ENCODE data around the gene RUFY1. TPM values are rescaled to one million over a fixed set of nuclear protein-coding genes. Genes with fewer than 3 reads are reported as not detected.

Gene RUFY1
- total RNA-seq, 2 experiments from 2014 or later, result 19.5 to 21.8 TPM

DNA sequence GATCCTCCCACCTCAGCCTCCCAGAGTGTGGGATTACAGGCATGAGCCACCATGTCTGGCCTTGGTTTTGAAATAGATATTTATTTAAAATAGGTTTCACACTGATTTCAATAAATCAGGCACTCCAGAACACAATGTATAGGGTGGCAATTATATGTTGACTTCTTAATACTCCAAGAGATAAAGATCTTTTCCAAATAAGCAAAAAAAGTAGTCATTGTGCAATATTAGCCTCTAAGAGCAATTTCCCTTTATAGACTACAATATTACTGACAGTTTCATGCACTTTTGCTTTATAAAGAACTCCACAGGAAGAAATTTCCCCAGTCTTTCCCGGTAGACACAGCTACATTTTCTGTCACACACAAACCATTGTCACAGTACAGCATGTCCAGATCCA, 23.4 kb upstream of the RUFY1 start:
- no peak overlapping the region for H3K27ac Mint-ChIP-seq
- intact Hi-C loops (cut with DNase I, micrococcal nuclease), result no loop called here
- H3K36me3 Mint-ChIP-seq (ENCODE audit: low read depth), result no peaks in the 10 kb centered on the region
- Histone ChIP-seq H3K9me3 (ENCODE audit: control insufficient read depth in 1 of 2, insufficient read depth in 1 of 2, low read length in 2 of 2) (peaks cover 0 to 7% of the 10 kb centered on the region in 2 experiments), H3K27me3 (ENCODE audit: control insufficient read depth in 1 of 2, insufficient read depth in 2 of 2, low read length in 2 of 2) (no peaks in the 10 kb centered on the region), H3K4me1 (ENCODE audit: insufficient read depth, low read length) (peaks cover 10% of the 10 kb centered on the region), H3K27ac (ENCODE audit: low read depth in 1 of 2, low read length in 2 of 2) (no peak overlapping the region), H3K36me3 (ENCODE audit: insufficient read depth, low read length) (no peaks in the 10 kb centered on the region), H3K4me3 (ENCODE audit: low read length) (no peak overlapping the region)
- no peaks in the 10 kb centered on the region for H3K27me3 Mint-ChIP-seq
- H3K4me1 Mint-ChIP-seq (ENCODE audit: low read depth), result peaks cover 5% of the 10 kb centered on the region
- DNase-seq (no peak), ATAC-seq (ENCODE audit: poor library complexity) (no peak)
- H3K9me3 Mint-ChIP-seq, result no peaks in the 10 kb centered on the region
- ChIA-PET POLR2A (no interaction called here), CTCF (no interaction called here)
- TF ChIP-seq, protein P1, sequence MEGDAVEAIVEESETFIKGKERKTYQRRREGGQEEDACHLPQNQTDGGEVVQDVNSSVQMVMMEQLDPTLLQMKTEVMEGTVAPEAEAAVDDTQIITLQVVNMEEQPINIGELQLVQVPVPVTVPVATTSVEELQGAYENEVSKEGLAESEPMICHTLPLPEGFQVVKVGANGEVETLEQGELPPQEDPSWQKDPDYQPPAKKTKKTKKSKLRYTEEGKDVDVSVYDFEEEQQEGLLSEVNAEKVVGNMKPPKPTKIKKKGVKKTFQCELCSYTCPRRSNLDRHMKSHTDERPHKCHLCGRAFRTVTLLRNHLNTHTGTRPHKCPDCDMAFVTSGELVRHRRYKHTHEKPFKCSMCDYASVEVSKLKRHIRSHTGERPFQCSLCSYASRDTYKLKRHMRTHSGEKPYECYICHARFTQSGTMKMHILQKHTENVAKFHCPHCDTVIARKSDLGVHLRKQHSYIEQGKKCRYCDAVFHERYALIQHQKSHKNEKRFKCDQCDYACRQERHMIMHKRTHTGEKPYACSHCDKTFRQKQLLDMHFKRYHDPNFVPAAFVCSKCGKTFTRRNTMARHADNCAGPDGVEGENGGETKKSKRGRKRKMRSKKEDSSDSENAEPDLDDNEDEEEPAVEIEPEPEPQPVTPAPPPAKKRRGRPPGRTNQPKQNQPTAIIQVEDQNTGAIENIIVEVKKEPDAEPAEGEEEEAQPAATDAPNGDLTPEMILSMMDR (IDR thresholded peaks at IDR 0.05), result no peak
- H3K4me3 Mint-ChIP-seq, result no peak overlapping the region

DNA sequence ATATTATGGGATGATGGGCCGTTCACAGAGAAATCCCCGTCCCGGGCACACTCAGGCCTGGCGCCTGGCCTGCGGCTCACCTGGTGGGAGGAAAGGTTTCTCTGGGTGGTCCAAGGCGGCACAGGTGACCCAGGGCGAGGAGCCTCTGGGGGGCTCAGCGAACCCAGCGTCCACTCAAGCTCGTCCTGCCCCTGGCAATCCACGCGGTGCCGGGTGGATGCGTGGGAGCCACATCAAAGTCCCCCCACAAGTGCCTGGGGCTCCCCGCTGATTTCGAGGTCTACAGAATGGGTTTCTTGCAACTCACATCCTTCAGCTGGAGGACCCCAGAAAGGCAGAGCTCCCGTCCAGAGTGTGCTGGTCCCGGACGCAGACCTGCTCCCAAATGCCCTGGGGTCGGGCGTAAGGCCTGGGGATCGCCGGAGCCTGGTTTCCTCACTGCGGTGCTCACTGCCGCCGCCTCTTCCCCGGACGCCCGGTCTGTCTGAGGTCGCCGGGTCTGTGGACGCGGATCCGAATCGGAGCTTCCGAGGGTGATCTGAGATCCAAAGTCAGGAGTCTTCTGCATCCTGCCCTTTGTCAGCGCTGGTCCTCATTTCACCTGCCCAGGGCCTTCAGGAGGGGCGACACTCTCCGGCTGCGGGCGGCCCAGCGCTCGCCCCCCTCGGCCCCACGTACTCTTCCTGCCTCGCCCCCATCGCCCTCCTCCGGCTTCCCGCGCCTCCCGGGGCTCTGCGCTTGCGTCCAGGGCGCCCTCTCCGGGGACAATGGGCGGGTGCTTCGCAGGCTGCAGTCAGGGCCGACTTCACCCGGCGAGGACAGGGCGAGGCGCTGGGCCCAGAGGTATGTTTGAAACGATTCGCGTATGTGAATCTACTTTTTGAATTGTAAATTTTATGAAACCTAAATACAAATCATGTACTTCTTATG, 20.0 kb upstream of the RUFY1 start:
- intact Hi-C loops (cut with DNase I, micrococcal nuclease), result no loop called here
- Mint-ChIP-seq H3K4me1 (ENCODE audit: low read depth) (peaks cover 12% of the 10 kb centered on the region), H3K9me3 (no peaks in the 10 kb centered on the region), H3K27ac (no peak overlapping the region), H3K27me3 (no peaks in the 10 kb centered on the region), H3K36me3 (ENCODE audit: low read depth) (no peaks in the 10 kb centered on the region), H3K4me3 (peak overlapping the region; percentile 66)
- CTCF ChIA-PET, result no interaction called here
- H3K9me3 ChIP-seq (ENCODE audit: control insufficient read depth in 1 of 2, insufficient read depth in 1 of 2, low read length in 2 of 2), result peaks cover 0 to 7% of the 10 kb centered on the region in 2 experiments
- H3K4me3 ChIP-seq (ENCODE audit: low read length), result peak overlapping the region; percentile 59
- peak; percentile 16 to 78 (median 58) for DNase-seq
- TF ChIP-seq, protein P1 (IDR thresholded peaks at IDR 0.05), result peak; percentile 52
- H3K4me1 ChIP-seq (ENCODE audit: insufficient read depth, low read length), result peaks cover 15% of the 10 kb centered on the region
- no peak overlapping the region for H3K27ac ChIP-seq (ENCODE audit: low read depth in 1 of 2, low read length in 2 of 2)
- POLR2A ChIA-PET, result interaction anchor here (0.8 to 1.3 kb wide), 3 partner anchors 20 to 93 kb away, joined by 5 to 6 read pairs (median 6); partner anchors contain the start of genes HNRNPH1 and RUFY1
- H3K27me3 ChIP-seq (ENCODE audit: control insufficient read depth in 1 of 2, insufficient read depth in 2 of 2, low read length in 2 of 2), result peaks cover 0 to 2% of the 10 kb centered on the region in 2 experiments
- ATAC-seq (ENCODE audit: poor library complexity), result peak; percentile 90
- H3K36me3 ChIP-seq (ENCODE audit: insufficient read depth, low read length), result no peaks in the 10 kb centered on the region

DNA sequence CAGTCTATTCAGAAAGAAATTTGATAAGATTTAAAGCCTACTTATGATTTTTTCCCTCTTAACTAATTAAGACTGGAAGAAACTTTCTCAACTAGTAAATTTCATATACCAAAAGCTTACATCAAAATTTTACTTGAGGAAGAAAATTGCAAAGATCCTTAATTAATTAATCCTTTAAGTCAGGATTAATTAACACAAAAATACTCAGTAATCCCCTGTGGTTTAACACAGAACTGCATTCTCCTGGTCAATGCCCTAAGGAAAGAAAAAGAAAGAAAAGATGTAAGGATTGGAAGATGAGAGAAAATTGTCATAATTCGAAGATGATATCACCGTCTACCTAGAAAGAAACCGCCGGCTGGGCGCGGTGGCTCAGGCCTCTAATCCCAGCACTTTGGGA, 17.3 kb upstream of the RUFY1 start:
- TF ChIP-seq, protein P1 (IDR thresholded peaks at IDR 0.05), result no peak
- Histone ChIP-seq H3K27ac (ENCODE audit: low read depth in 1 of 2, low read length in 2 of 2) (no peak overlapping the region), H3K9me3 (ENCODE audit: control insufficient read depth in 1 of 2, insufficient read depth in 1 of 2, low read length in 2 of 2) (peaks cover 0 to 7% of the 10 kb centered on the region in 2 experiments), H3K4me3 (ENCODE audit: low read length) (no peak overlapping the region), H3K36me3 (ENCODE audit: insufficient read depth, low read length) (no peaks in the 10 kb centered on the region), H3K4me1 (ENCODE audit: insufficient read depth, low read length) (peaks cover 15% of the 10 kb centered on the region), H3K27me3 (ENCODE audit: control insufficient read depth in 1 of 2, insufficient read depth in 2 of 2, low read length in 2 of 2) (peaks cover 0 to 2% of the 10 kb centered on the region in 2 experiments)
- H3K4me3 Mint-ChIP-seq, result no peak overlapping the region
- H3K36me3 Mint-ChIP-seq (ENCODE audit: low read depth), result no peaks in the 10 kb centered on the region
- H3K27ac Mint-ChIP-seq, result no peak overlapping the region
- ChIA-PET CTCF (no interaction called here), POLR2A (interaction anchor here (1.8 kb wide), 2 partner anchors 18 to 90 kb away, joined by 7 to 9 read pairs; partner anchors contain the start of genes HNRNPH1 and RUFY1)
- intact Hi-C loops (cut with DNase I, micrococcal nuclease), result no loop called here
- DNase-seq (no peak), ATAC-seq (ENCODE audit: poor library complexity) (no peak)
- peaks cover 12% of the 10 kb centered on the region for H3K4me1 Mint-ChIP-seq (ENCODE audit: low read depth)
- H3K9me3 Mint-ChIP-seq, result no peaks in the 10 kb centered on the region
- H3K27me3 Mint-ChIP-seq, result no peaks in the 10 kb centered on the region

Measured in CD4-positive, alpha-beta T cell (primary cell).